ENCODE measurements around the gene FTCD.

DNA sequence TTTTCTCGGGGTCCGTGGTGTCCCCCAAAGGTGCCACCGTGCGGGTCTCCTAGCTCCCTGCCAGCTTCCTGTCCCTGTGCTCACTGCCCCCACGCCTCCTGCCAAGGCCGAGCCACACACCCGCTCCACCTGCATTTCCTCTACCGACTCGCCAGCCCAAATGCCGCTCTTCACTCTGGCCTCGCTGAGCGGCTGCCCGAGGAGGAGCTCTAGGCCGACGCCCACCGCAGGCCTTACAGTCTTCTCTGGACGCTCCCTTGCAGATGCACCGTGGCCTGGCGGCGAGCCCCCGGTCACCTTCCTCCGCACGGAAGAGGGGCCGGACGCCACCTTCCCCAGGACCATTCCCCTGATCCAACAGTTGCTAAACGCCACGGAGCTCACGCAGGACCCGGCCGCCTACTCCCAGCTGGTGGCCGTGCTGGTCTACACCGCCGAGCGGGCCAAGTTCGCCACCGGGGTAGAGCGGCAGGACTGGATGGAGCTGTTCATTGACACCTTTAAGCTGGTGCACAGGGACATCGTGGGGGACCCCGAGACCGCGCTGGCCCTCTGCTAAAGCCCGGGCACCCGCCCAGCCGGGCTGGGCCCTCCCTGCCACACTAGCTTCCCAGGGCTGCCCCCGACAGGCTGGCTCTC is 26.3 kb downstream of the FTCD start:
- TF ChIP-seq, protein P1, sequence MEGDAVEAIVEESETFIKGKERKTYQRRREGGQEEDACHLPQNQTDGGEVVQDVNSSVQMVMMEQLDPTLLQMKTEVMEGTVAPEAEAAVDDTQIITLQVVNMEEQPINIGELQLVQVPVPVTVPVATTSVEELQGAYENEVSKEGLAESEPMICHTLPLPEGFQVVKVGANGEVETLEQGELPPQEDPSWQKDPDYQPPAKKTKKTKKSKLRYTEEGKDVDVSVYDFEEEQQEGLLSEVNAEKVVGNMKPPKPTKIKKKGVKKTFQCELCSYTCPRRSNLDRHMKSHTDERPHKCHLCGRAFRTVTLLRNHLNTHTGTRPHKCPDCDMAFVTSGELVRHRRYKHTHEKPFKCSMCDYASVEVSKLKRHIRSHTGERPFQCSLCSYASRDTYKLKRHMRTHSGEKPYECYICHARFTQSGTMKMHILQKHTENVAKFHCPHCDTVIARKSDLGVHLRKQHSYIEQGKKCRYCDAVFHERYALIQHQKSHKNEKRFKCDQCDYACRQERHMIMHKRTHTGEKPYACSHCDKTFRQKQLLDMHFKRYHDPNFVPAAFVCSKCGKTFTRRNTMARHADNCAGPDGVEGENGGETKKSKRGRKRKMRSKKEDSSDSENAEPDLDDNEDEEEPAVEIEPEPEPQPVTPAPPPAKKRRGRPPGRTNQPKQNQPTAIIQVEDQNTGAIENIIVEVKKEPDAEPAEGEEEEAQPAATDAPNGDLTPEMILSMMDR (IDR thresholded peaks at IDR 0.05; ENCODE audit: borderline replicate concordance, extremely low read depth, low read length, poor library complexity, severe bottlenecking): no peak
- TF ChIP-seq EZH2 (IDR thresholded peaks at IDR 0.05; ENCODE audit: borderline replicate concordance, low read depth, low read length, severe bottlenecking): no peak

All from DND-41 (cell line).